SH-SY5Y (cell line): ENCODE measurements around the gene SRGAP3.

Source experiments
- GATA2 ChIP-seq: IDR thresholded peaks from 2 replicates; pipeline ENCODE4 v1.6.1; 2011; ENCODE audit warnings: mild to moderate bottlenecking, low read depth, low read length
- GATA3 ChIP-seq: IDR thresholded peaks from 2 replicates; pipeline ENCODE4 v1.6.1; 2011; ENCODE audit warnings: low read depth, mild to moderate bottlenecking, low read length, moderate library complexity

The SRGAP3 gene

GRCh38 chr3:9249273-9250192 is at the start of gene SRGAP3:
SRGAP3 (minus strand) TSS chr3:9249646; CDS start chr3:9248951, 695 bp downstream.
- no peak for TF ChIP-seq GATA3
- no peak for TF ChIP-seq GATA2

DNA sequence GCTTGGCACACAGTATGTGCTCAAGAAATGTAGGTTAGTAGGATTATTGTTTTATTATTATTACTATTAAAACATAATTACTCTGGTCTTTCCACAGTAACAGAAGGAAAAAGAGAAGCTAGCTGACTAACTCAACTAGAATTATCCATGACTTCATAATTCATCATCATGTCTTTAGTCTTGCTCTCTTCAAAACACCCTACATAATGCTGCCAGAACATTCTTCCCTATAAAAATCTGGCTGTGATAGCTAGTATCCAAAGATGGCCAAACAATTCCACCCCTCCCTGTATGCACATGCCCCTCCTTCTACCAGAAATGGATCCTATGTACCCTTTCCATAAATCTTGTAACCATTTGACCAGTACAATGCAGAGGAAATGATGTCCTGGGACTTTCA is 48.8 kb upstream of the SRGAP3 start:
- TF ChIP-seq GATA2 (no peak), GATA3 (no peak)

DNA sequence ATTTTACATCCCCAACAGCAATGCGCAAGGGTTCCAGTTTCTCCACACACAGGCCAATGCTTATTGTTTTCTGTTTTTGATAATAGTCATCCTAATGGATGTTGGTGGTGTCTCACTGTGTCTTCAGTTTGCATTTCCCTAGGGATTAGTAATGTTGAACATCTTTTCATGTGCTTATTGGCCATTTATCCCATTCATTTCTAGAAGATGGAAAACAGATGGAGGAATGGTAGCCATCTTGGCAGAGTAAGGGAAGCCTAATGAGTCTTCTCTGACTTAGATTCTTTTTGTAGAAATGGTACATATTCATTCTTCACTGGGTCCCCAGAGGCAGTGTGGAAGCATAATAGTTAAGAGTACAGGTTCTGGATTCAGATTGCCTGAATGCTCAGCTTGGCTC is 46.8 kb upstream of the SRGAP3 start:
- no peak for TF ChIP-seq GATA3
- no peak for TF ChIP-seq GATA2

DNA sequence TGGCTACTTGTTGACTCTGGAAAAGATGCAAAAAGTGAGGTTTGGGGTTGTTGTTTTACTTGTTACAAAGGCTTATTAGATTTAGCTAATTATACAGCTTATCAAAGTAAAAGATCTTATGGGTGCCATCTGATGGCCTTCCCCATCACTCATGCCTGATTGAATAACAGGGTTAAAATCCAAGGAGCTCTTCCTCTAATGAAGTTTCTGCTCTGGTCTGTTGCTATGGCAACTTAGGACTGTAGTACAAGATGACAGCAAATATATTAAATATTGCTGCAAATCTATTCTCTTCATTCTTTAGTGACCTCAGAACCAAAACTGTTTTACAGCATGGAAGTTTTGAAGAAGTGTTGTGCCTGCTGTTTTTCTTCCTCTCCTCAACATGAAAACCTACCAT is 45.6 kb upstream of the SRGAP3 start:
- TF ChIP-seq GATA3 (peak; percentile 45), GATA2 (no peak)

GRCh38 chr3:9293076-9293475 is 43.6 kb upstream of the SRGAP3 start:
- TF ChIP-seq GATA3 (no peak), GATA2 (no peak)

DNA sequence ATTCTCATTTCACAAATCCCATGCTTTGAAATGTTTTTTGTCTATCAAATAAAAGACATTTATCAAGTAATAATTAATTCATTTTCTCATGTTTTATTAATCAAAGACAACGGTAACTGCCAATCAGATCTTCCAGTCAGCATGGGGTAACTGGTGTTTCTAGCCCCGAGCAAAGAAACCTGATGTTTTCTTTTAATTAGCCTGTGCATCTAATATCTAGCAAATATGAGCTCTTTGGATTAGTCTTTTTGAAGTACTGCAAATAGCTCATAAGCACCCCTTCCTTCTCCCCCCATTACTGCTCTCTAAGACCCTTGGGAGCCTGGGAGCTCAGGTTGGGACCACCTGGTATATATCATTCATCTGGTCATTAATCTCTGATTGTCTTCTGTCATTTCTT is 43.1 kb upstream of the SRGAP3 start:
- TF ChIP-seq GATA3 (no peak), GATA2 (no peak)

GRCh38 chr3:9291821-9292410 is 42.5 kb upstream of the SRGAP3 start:
- no peak for TF ChIP-seq GATA2
- TF ChIP-seq GATA3, result no peak

DNA sequence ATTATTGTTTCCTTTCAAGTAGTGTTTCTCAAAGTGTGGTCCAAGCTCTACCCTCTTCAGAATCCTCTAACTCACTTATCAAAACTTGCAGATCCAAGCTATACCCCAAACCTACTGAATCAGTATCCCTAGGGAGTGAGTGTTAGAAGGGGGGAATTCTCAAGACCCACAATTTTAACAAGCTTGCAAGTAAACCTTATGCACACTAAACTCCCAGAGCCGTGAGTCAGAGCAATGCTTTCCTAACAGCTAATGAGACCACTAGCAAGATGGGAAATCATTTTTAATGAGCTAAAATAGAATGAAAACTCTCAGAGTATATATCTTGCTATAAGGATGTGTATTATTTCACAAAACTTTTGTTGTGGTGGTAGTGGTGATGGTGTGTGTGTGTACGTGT is 41.1 kb upstream of the SRGAP3 start:
- TF ChIP-seq GATA3, result no peak
- no peak for TF ChIP-seq GATA2

DNA sequence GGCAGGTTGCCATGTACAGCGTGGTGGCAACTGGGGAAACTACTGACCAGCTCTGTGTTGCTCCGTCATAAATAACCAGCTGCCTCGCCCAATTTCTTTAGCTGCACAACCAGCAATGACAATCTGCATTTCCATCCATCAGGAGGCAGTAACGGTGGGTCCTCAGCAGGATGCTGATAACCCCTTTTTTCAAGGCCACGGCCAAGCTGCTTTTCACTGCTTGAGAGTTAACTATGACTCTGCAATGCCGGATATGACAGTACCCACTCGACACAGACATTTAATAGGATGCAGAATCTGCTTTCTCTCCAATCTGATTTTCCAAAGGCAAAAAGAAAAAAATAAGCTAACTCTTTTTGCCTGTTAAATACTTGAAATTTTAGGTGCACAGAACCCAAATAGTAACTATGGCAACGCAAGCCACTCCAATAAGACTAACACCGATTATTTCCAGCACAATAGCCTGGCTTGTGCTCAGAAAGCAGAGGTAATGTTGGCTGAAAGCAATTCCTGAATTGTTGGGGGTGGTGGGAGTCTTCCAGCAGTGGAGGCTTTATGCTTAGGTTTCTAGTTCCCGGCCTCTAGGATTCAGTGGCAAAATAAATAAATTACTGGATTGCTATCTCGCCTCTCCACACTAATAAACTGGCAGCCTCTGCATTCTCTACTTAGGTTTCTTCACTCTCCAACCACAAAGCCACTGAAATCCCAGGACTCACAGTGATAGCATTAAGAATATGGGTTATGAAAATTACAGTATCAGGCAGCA is 31.2 kb upstream of the SRGAP3 start:
- TF ChIP-seq GATA3, result no peak
- TF ChIP-seq GATA2, result peak; percentile 29

GRCh38 chr3:9279966-9280365 is 30.5 kb upstream of the SRGAP3 start:
- TF ChIP-seq GATA2, result no peak
- TF ChIP-seq GATA3, result no peak

- TF ChIP-seq GATA3, result no peak
- no peak for TF ChIP-seq GATA2
Measured at GRCh38 chr3:9278498-9278897, 29.1 kb upstream of the SRGAP3 start.

DNA sequence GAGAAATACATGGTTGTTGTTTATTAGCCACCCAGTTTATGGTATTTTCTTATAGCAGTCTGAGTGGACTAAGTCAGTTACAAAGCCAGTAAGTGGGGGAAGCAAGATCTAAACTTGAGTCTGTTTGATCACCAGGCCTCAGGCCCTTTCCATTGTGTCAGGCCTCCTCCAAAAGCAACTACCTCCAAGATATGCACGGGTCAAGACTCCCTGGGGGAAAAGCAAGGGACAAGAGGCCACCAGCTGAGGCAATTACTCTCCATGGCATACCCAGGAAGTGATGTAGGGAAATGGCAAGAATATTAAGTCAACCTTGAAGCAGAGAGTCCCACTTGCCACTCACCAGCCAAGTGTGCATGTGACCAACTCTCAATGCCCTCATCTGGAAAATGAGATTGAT is 28.6 kb upstream of the SRGAP3 start:
- TF ChIP-seq GATA3 (no peak), GATA2 (no peak)

DNA sequence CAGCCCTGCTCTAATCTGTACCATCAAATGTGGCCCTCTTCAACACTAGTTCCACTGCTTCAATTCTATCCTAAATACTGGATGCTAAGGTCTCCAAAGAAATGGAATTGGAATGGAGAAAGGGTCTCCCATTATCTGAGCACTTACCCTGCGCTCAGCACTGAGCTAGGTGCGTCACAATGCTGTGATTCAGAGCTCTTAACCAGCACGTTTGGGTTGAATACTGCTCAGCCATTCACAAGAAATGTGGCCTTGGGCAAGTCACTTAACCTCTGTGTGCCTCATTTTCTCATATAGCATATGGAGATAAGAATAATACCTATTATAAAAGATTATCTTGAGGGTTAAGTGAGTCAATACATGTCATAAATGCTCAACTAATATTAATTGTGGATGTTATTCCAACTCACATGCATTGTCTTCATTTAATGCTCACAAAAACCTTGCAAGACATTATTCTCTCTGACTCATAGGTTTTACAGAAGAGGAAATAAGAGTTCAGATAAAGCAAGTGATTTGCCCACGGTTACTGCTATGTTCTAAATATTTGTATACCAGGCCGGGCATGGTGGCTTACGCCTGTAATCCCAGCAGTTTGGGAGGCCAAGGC is 27.4 kb upstream of the SRGAP3 start:
- TF ChIP-seq GATA2, result no peak
- TF ChIP-seq GATA3, result no peak

DNA sequence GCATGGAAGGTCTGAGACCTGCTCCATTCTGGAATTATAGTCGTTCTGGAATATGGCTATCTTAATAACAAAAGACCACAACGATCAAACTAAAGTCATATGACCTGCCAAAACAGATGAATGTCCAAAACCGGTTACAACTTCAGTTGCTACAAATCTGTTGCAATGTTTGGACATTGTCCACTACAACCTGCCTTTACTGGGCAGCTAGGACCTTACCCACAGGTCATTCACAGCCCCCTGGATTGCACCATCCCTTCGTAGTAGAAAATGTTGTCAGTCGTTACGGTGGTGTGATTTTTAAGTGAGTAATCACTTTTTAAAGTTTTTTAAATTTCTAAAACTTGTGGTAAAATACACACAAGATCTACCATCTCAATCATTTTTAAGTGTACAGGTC is 22.5 kb upstream of the SRGAP3 start:
- no peak for TF ChIP-seq GATA3
- no peak for TF ChIP-seq GATA2
